GM21717 (cell line): ENCODE measurements around the gene RAD9A.
A peak's percentile ranks its signal among the peaks of the same experiment; 100 is the strongest.

Experiments used
- ATAC-seq: cut with Tn5 transposase; IDR thresholded peaks from one replicate; pipeline ENCODE4 v1.9.1; 2021; ENCODE audit warnings: mild to moderate bottlenecking, moderate library complexity; ENCODE audit not compliant: unreplicated experiment

Gene RAD9A

DNA sequence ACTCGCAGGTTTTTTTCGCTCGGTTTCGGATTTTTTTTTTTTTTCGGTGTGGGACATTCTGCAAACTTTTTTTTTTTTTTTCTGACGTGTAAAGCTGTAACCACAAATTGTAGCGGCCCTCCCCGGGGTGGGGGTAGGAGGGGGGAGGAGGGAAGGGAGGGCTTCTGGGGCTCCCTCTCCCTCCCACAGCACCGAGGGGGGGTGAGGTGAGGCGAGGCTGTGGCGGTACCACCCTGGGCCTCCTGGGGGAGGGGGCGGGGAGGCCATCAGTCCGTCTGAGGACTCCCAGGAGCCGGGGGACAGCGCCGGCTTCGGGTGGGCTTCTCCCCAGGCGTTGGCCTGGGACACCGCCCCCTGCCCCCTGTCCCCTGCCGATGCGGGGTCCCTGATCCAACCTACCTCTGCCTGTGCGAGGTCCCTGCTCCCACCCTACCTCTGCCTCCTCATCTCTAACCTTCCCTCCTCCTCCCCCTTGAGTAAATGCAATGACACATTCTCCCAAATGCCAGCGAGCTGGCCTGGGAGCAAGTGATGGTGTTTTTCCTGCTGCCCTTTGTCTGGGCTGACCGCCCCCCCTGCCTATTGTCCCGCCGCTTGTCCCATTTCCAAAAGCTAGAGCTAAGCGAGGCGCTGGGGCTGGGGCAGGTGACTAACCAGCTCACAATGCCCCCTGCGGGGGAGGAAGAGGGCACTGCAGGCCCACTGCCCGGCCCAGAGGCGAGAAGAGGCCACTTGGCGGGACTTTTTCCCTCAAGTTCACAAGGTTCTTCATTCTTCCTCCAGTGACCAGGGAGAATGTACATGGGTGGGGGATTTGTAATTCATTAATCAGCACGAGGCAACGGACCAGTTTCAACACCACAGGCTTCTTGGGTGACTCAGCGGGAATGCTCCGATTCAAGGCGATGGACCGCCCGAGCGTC is 17.9 kb upstream of the RAD9A start:
- no peak for ATAC-seq

DNA sequence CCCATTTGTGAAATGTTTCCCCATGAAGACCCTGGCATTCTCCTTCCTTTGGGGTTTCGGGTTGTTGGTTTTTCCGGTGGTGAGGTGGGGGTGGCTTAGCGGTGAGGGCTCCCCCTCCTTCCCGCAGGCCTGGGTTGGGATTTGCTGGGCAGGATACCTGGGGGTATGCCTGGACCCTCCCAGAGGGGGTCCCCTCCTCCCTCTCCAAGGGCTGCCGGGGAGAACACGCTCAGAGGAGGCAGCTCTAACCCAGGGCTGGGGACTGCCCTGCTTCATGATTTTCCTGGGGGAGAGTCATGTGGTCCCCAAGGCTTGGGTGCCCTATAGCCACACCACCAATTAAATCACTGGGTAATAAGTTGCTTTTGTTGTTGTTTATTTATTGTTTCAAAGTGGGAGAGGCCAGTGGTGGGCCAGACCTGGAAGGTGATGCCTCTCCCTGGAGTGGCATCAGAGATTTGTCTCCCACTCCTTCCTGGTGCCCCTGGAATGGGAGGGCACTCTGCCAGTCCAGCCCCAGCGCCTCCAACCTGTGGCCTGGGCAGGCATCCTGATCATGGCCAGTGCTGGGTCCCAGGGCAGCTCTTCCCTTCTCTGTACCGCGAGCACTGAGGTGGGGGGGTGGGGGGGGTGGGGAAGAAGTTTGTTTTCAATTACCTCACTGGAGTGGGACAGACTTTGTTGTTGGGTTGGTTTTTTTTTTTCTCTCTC is 17.1 kb upstream of the RAD9A start:
- ATAC-seq: no peak

GRCh38 chr11:67375320-67376055 is 16.3 kb upstream of the RAD9A start:
- ATAC-seq: no peak

DNA sequence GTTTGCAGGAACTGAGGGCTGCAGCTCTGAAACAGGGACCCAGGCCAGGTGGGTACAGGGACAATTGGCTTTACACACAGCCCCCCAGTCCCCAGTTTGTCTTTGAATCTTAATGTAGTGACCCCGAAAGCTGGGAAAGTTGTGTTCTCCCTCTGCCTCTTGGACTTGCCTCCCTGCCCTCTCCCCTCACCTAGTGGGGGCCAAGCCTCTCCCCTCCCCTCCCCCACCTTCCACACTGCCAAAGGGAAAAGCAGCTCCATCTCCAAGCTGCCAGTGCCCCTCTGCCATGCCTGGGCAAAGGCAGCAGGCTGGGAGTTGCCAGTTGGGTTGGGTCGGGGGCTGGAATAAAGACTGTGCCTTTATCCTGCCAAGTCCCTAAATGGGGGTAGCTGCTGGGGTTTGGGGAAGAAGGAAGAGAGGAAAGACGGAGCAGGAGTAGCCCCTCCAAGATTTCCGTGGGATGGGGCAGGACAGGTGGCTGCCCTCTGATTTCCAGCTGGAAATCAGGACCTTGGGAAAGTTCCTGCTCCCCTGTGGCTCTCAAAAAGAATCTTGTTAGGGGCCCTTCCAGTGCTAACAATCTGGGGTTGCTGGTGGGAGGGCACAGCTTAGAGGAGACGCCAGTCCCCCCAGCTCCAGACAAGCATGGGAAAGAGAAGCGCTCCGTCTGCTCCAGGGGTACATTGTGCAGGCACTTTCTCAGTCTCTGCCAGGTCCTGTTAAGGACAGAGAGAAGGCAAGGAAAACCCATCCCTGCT is 15.5 kb upstream of the RAD9A start:
- no peak for ATAC-seq

- no peak for ATAC-seq
Observed at GRCh38 chr11:67376873-67377808, 14.6 kb upstream of the RAD9A start.

GRCh38 chr11:67378544-67378943 is 13.2 kb upstream of the RAD9A start:
- ATAC-seq: no peak

- ATAC-seq: no peak
Observed at GRCh38 chr11:67379061-67380058, 12.4 kb upstream of the RAD9A start.

DNA sequence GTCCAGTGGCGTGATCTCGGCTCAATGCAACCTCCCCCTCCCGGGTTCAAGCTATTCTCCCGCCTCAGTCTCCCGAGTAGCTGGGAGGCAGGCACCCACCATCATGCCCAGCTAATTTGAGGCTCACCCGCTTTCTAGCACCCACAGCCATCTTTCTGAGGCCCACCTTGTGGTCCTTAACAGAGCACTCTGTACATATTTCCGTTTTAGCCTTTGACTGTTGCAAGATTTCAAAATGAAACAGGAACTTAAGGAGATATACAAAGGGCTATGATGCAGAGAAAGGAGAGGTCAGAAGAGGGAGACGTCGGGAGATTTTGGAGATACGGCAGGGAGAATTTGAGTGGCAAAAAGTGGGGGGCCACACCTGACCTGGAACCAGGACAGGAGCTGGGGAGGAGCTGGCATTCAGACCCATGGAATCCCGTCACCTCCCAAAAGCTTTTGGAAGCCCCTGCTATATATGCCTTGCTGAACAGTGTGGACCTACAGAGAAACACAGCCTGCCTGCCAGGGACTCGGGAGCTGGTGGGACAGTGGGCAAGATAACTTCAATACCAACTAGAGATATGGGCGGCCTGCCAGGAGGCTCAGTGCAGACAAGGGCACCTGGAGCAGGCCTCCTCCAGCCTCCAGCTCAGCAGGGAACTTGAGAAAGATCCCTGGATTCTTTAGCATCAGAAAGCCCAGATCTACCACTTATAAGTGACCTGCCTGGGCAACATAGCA is 10.4 kb upstream of the RAD9A start:
- no peak for ATAC-seq

DNA sequence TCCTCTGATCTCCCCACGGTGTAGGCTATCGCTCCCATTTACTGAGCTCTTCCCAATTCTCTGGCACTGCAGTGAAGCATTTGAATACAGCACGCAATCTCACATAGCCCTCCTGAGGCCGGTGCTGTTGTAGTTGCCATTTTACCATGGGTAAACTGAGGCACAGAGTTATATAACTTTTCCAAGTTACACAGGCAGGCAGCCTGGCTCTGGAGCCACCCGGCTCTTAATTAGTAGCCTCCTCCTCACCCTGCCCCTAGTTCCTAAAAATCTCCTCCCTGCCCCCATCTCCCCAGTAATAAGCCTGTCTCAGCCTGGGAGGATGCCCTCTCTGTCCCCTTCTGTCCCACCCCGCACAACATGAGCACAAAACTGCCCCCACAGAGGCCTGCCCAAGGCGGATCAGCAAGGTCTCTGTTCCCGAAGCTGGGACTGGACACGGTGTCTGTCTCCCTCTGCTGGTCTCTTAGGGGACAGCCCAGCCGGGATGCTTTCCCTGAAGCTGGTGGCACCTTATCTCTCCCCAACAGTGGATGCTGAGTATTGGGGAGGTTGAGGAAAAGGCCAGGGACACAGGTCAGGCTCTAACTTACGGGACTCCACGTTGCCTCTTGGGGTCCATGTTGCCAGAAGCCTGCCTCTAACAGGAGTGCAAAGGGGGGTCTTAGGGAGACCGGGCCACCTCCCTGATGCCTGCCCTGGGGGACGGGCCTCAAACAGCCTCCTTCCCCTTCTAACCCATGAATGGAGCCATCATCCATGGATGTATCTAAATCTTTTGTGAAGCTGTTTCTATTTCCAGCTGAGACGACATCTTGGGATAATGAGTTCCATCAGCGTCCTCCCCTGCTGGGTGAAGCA is 9.3 kb upstream of the RAD9A start:
- no peak for ATAC-seq

DNA sequence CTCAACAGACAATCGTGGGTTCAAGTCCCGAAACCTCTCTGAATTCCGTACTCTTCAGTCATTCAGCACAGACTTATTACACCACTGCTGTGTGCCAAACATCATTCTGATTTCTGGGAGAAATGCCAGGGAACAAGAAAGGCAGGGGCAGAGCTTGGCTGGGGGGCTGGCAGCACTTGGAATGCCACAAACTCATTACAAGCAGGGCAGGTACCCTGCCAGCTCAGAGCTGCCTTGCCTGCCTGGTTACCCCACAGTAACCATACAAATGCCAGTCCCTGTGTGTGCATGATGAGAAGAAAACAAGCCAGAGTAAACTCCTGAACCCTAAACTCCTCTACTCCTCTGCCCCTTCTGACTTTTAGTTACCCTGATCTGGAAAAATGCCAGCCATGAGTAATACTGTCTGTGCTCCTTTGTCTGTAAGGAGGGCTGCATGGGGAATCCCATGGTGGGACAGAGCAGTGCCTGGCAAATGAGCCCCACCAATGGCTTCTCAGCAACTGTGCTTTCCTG is 6.9 kb upstream of the RAD9A start:
- ATAC-seq: no peak

DNA sequence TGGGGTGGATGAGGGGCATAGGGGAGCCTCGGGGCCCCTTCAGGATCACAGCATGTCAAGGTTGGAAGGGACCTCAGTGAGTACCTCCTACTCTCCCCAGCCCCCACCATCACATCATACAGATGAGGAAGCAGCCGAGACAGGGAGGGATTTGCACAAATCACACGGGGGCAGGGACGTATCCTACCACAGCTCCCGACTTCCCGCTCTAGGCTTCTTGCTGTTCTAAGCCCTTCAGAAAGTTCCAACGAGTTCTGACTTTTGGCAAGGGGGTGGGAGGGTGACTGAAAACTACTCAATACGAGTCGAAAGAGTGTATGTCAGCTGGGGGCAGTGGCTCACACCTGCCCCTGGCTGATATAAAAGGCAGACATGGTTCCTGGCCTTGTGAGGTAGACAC is 4.7 kb upstream of the RAD9A start:
- no peak for ATAC-seq

GRCh38 chr11:67387518-67387917 is 4.3 kb upstream of the RAD9A start:
- no peak for ATAC-seq

DNA sequence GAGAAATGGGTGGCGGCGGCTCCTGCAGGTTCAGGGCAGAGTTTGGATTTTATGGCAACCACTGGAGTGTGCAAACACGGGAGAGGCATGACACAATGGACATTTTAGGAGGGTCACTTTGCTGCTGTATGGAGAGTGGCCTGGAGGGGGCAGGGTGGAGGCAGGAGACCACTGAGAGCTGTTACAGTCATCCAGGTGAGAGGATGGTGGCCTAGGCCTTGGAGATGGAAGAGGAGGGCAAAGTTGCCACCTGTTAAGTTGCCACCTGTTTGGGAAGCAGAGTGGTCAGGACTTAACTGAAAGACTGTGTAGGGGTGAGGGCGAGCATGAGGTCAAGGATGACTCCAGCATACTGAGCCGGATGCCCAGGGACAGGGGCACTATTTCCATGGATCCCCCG is 2.3 kb upstream of the RAD9A start:
- no peak for ATAC-seq

GRCh38 chr11:67390947-67391303 is 861 bp upstream of the RAD9A start:
- no peak for ATAC-seq

GRCh38 chr11:67392183-67392715 is 463 bp downstream of the RAD9A start:
- ATAC-seq: peak; percentile 12

- ATAC-seq: no peak
Observed at GRCh38 chr11:67393437-67393836, 1.7 kb downstream of the RAD9A start.
